Neural crest cell (in vitro differentiated cells): Measurements from ENCODE around the gene NTMT2. TPM values are rescaled to one million over a fixed set of nuclear protein-coding genes. Genes with fewer than 3 reads are reported as not detected.
A peak's percentile ranks its signal among the peaks of the same experiment; 100 is the strongest.

ENCODE experiments used
- DNase-seq: peaks from one replicate; pipeline ENCODE4 v3.0.0; 2021; ENCODE audit warnings: low read depth, mixed read lengths, low spot score
- H3K27ac Mint-ChIP-seq: one replicate; pipeline ENCODE4 v1.8.0; 2021; ENCODE audit warnings: mild to moderate bottlenecking, mixed read lengths; ENCODE audit not compliant: unreplicated experiment
- H3K27me3 Mint-ChIP-seq: 2 replicates; pipeline ENCODE4 v1.8.0; 2021; ENCODE audit warnings: low read depth, mild to moderate bottlenecking, mixed read lengths
- H3K36me3 Mint-ChIP-seq: 2 replicates; pipeline ENCODE4 v1.8.0; 2021; ENCODE audit warnings: low read depth, mild to moderate bottlenecking, mixed read lengths
- H3K4me1 Mint-ChIP-seq: 2 replicates; pipeline ENCODE4 v1.8.0; 2021; ENCODE audit warnings: mixed read lengths
- H3K4me3 Mint-ChIP-seq: one replicate; pipeline ENCODE4 v1.8.0; 2021; ENCODE audit warnings: mild to moderate bottlenecking, mixed read lengths
- H3K9me3 Mint-ChIP-seq: 2 replicates; pipeline ENCODE4 v1.8.0; 2021; ENCODE audit warnings: mixed read lengths
- total RNA-seq: library from RNA; stranded (reverse); gene quantifications from 2 replicates; pipeline ENCODE4 v1.2.1, GENCODE V29; 2021
- TF ChIP-seq, protein P1 (sequence below): fragments of 200-600 bp; sonication (generic); conservative IDR thresholded peaks from 2 replicates; pipeline ENCODE4 v1.5.0; 2021; ENCODE audit warnings: antibody characterized with exemption, mild to moderate bottlenecking

NTMT2 gene
- total RNA-seq, 1 donor from 2014 or later, result not detected

DNA sequence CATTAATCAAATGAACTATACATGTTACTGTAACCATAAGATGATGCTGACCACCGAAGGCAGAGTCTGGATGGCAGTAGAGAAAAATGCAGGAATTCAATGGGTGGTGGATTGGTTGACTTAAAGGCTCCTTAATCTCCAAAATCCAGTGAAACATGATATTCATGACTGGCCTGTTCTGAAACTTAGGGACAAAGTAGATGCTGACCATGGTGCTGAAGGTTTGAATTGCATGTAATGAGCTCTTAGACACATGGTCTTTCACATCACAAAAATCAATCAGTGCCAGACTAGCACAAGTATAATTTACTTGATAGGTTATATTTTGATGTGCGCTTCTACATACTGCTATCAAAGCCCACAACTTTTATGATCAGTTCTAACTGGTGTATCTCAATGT is 30.9 kb upstream of the NTMT2 start:
- DNase-seq, result no peak
- Mint-ChIP-seq H3K27ac (no peak overlapping the region), H3K4me3 (no peak overlapping the region), H3K36me3 (peaks cover 3% of the 10 kb centered on the region), H3K4me1 (no peaks in the 10 kb centered on the region), H3K9me3 (peaks cover 7% of the 10 kb centered on the region), H3K27me3 (peaks cover 25% of the 10 kb centered on the region)
- TF ChIP-seq, protein P1, sequence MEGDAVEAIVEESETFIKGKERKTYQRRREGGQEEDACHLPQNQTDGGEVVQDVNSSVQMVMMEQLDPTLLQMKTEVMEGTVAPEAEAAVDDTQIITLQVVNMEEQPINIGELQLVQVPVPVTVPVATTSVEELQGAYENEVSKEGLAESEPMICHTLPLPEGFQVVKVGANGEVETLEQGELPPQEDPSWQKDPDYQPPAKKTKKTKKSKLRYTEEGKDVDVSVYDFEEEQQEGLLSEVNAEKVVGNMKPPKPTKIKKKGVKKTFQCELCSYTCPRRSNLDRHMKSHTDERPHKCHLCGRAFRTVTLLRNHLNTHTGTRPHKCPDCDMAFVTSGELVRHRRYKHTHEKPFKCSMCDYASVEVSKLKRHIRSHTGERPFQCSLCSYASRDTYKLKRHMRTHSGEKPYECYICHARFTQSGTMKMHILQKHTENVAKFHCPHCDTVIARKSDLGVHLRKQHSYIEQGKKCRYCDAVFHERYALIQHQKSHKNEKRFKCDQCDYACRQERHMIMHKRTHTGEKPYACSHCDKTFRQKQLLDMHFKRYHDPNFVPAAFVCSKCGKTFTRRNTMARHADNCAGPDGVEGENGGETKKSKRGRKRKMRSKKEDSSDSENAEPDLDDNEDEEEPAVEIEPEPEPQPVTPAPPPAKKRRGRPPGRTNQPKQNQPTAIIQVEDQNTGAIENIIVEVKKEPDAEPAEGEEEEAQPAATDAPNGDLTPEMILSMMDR, result no peak

DNA sequence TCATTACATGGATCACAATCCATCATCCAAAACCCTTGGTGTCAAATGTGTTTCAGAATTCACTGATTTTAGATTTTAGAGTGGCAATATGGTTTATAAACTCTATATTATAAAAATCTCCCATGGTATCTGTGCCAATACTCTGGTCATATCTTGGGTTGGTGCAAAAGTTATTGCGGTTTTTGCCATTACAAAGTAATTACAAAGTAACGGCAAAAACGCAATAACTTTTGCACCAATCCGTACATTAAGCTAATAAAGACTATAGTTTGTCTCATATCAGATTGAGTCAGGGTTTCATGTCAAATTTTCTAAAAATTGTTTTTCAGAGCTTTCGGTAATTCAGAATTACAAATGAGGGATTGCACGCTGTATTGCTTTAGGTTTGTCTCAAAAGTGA is 23.4 kb upstream of the NTMT2 start:
- H3K27ac Mint-ChIP-seq, result no peak overlapping the region
- peaks cover 4% of the 10 kb centered on the region for H3K4me1 Mint-ChIP-seq
- peaks cover 47% of the 10 kb centered on the region for H3K27me3 Mint-ChIP-seq
- H3K9me3 Mint-ChIP-seq, result peaks cover 8% of the 10 kb centered on the region
- DNase-seq, result no peak
- no peak overlapping the region for H3K4me3 Mint-ChIP-seq
- H3K36me3 Mint-ChIP-seq, result no peaks in the 10 kb centered on the region
- TF ChIP-seq, protein P1, result no peak

- no peak overlapping the region for H3K4me3 Mint-ChIP-seq
- TF ChIP-seq, protein P1, result no peak
These were observed 20.5 kb upstream of the NTMT2 start for GRCh38 chr1:170125269-170125668.

DNA sequence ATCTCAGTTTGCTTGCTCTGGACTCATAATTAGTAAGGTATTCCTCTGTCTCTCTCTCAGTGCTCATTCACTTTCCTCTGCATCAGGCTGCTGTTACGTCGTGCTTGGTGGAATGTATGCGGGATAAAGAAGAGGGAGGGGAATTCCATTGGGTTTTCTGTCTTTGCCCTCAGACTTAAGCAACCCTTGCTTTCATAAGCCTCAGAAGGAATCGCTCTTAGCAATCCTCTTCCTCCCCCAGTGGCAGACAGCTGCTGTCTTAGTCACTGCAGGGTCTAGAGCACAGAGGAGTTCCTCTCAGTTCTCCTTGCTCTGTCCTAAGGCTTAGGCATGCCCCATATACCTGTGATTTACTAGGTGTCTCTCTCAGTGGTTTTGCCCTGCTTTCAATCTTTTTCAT is 19.1 kb upstream of the NTMT2 start:
- Mint-ChIP-seq H3K27me3 (peaks cover 16% of the 10 kb centered on the region), H3K27ac (no peak overlapping the region), H3K36me3 (no peaks in the 10 kb centered on the region), H3K9me3 (peaks cover 6% of the 10 kb centered on the region), H3K4me1 (peaks cover 9% of the 10 kb centered on the region), H3K4me3 (no peak overlapping the region)
- TF ChIP-seq, protein P1, result no peak
- no peak for DNase-seq

More at GRCh38 chr1:170125269-170125668, 20.5 kb upstream of the NTMT2 start:
- Mint-ChIP-seq H3K36me3 (no peaks in the 10 kb centered on the region), H3K9me3 (peaks cover 6% of the 10 kb centered on the region), H3K27me3 (peaks cover 26% of the 10 kb centered on the region), H3K27ac (no peak overlapping the region), H3K4me1 (peaks cover 4% of the 10 kb centered on the region)
- DNase-seq, result no peak

DNA sequence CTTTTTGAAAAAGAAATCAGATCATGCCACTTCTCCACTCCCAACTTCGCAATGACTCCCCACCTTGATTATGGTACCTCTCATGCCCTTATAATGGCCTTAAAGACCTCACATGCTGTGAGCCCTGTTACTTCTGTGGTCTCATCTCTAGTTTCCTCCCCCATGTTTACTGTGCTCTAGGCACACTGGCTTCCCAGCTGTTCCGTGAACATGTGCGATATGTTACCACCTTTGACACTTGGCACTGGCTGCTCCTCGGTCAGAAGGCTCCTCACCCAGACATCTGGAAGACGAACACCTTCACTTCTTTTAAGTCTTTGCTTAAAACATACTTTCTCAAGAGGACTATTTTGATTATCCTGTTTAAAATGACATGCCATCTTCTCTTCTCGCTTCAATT is 14.3 kb upstream of the NTMT2 start:
- Mint-ChIP-seq H3K27ac (peak overlapping the region; percentile 4), H3K36me3 (no peaks in the 10 kb centered on the region), H3K27me3 (peaks cover 6% of the 10 kb centered on the region), H3K4me1 (peaks cover 18% of the 10 kb centered on the region), H3K9me3 (no peaks in the 10 kb centered on the region), H3K4me3 (no peak overlapping the region)
- TF ChIP-seq, protein P1, result no peak
- no peak for DNase-seq

DNA sequence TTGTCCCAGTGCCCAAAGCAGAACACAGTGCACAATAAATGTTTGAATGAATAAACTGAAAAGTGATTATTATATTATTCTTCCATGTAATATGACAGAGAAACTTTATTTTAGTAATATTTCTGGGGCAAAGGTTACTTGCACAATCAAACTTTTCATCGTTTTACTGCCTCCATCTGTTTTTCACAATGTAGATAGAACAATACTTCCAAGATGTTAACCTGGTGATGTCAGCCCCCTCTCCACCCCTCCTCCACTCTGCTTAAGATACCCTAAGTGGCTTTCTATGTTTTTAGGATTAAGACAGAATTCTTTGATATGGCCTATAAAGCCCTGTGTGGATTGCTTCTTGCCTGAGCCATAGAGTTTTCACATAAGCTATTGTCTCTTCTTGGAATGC is 13.8 kb upstream of the NTMT2 start:
- no peak overlapping the region for H3K4me3 Mint-ChIP-seq

More for the DNA sequence above, 13.8 kb upstream of the NTMT2 start:
- Mint-ChIP-seq H3K4me1 (peaks cover 15% of the 10 kb centered on the region), H3K27me3 (peaks cover 4% of the 10 kb centered on the region), H3K9me3 (no peaks in the 10 kb centered on the region), H3K36me3 (no peaks in the 10 kb centered on the region), H3K27ac (no peak overlapping the region)
- TF ChIP-seq, protein P1, result no peak
- no peak for DNase-seq
